Esophagus mucosa (tissue), 1 donor: ENCODE results near the gene MCOLN1. TPM values are rescaled to one million over a fixed set of nuclear protein-coding genes. Genes with fewer than 3 reads are reported as not detected.
"Not testable (repeated sequence)": the region's sequence is repeated elsewhere in the genome, so short reads cannot be mapped to it uniquely, and the experiment has no call there.

Experiments
- ATAC-seq: fragments of 200-7000 bp; cut with Tn5 transposase; one replicate; pipeline ENCODE4 v1.9.1; 2020
- total RNA-seq: library from RNA; stranded (reverse); gene quantifications from one replicate; pipeline ENCODE4 v1.2.4, GENCODE V29; 2023
- donor health status: DM: yes; HTN: yes; CAD: no.

Gene MCOLN1
- total RNA-seq, 1 donor from 2014 or later: 9.2 TPM

DNA sequence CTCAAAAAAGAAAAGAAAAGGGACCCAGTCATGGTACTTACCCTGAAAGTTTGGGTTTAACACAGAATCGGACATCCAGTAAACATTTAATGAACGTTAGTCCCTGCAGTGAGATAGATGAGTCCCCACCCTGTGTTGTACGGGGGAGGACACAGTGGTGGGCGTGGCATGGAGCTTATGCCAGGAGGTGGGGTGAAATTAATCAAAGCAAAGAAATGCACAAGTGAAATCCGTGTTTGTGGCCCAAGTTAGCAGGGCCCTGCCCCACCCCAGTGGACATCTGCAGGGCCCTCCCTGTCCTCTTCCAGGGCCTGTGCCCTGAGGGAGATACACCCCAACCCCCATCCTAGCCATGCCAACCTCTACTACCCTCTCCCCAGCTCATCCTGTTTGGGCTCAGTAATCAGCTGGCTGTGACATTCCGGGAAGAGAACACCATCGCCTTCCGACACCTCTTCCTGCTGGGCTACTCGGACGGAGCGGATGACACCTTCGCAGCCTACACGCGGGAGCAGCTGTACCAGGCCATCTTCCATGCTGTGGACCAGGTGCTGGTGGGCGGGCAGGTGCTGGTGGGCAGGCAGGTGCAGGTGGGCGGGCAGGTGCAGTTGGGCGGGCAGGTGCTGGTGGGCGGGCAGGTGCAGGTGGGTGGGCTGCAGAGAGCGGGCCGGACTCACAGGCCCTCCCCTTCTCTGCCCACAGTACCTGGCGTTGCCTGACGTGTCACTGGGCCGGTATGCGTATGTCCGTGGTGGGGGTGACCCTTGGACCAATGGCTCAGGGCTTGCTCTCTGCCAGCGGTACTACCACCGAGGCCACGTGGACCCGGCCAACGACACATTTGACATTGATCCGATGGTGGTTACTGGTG lies 3.9 kb downstream of the MCOLN1 start:
- no peak for ATAC-seq

DNA sequence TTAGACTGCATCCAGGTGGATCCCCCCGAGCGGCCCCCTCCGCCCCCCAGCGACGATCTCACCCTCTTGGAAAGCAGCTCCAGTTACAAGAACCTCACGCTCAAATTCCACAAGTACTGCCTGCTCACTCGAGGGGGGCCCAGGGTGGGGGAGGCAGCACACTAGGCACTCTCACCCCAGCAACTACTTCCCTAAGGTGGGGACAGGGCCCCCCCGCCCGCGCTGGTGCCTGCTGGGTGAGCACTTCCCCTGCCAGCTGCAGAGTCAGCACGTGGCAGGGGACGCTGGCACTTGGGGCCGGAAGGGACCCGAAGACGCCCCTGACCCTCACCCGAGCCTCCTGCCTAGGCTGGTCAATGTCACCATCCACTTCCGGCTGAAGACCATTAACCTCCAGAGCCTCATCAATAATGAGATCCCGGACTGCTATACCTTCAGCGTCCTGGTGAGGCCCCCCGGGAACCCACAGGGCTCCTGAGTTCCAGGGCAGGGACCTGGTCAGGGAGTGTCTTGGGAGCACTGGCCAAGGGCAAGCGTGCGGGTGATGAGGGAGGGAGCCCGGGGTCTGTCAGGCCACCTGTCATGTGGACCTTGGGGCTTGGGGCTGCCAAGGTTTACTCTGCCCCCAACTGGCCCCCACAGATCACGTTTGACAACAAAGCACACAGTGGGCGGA lies 5.2 kb downstream of the MCOLN1 start:
- ATAC-seq: no peak

DNA sequence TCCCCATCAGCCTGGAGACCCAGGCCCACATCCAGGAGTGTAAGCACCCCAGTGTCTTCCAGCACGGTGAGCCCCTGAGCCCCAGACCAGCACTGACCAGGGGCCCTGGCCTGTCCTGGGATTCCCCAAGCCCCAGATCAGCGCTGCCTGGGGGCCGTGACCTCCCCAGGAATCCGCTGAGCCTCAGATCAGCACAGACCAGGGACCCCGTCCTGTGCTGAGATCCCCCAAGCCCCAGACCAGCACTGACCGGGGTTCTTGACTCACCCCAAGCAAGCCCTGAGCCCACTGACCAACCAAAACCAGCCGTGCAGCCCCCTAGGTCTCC lies 5.7 kb downstream of the MCOLN1 start:
- no peak for ATAC-seq

DNA sequence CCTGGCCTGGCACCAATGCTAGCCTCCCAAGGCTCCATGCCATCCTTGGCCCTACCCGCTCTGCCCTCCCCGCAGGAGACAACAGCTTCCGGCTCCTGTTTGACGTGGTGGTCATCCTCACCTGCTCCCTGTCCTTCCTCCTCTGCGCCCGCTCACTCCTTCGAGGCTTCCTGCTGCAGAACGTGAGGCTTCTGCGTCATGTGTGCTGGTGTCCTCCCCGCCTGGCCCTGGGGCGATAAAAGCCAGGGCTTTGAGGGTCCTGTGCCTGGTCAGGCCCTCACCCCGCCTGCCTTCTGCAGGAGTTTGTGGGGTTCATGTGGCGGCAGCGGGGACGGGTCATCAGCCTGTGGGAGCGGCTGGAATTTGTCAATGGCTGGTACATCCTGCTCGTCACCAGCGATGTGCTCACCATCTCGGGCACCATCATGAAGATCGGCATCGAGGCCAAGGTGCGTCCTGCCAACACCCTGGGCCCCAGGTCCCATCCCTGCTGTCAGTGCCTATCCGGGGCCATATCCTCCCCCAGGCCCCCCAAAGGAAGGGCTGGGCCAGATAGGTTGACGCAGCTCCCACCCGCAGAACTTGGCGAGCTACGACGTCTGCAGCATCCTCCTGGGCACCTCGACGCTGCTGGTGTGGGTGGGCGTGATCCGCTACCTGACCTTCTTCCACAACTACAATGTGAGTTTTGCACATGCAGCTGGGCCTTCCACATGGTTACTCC lies 6.3 kb downstream of the MCOLN1 start:
- no peak for ATAC-seq

DNA sequence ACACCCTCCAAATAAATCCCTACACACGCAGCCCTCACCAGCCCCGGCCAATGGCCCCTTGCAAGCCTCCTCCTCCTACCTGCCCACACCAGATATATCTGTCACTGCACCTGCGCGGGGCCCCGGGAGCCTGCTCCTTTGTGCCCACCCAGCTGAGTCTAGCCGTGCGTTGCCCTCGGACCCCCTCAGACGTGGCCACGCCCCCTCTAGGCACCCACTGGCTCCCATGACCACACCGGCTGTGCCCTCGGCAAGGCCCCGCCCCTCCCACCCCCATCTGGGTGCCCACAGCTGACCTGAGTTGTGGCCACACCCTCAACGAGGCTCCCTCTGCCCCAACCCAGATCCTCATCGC lies 6.8 kb downstream of the MCOLN1 start:
- no peak for ATAC-seq

DNA sequence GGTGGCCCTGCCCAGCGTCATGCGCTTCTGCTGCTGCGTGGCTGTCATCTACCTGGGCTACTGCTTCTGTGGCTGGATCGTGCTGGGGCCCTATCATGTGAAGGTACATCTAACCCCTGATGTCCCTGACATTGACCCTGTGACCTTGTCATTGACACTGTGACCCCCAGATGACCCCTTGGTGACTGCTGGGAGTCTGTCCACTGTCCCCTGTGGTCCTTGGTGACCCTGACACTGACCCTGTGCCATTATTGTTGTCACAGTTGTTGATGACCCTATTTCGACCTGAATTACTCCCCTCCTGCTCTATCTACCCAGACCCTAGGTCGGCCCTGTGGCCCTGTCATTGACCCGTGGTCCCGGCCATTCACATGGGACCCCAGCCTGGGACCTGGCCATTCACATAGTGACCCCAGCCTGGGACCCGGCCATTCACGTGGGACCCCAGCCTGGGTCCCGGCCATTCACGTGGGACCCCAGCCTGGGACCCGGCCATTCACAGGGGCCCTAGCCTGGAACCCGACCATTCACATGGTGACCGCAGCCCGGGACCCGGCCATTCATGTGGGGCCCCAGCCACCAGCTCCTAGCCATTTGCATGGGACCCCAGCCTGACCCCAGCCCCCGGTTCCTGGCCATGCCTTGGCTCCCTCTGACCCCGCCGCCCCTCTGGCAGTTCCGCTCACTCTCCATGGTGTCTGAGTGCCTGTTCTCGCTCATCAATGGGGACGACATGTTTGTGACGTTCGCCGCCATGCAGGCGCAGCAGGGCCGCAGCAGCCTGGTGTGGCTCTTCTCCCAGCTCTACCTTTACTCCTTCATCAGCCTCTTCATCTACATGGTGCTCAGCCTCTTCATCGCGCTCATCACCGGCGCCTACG lies 7.4 kb downstream of the MCOLN1 start:
- no peak for ATAC-seq

DNA sequence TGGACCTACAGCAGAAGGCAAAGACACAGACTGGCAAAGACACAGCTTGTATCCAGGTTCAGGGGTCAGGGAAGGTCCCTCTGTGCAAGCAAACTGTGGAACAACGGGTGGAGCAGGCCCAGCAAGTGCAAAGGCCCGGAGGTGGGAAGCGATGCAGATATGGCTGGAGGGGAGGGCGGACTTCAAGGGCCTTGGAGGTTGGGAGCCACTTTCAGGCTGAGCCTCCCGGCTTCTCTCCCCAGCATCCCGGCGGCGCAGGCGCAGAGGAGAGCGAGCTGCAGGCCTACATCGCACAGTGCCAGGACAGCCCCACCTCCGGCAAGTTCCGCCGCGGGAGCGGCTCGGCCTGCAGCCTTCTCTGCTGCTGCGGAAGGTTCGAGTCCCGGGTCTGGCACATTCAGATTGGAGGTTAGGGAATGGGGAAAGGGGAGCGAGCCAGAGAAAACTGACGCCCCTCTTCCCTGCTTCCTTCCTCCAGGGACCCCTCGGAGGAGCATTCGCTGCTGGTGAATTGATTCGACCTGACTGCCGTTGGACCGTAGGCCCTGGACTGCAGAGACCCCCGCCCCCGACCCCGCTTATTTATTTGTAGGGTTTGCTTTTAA lies 11.0 kb downstream of the MCOLN1 start:
- ATAC-seq: no peak

DNA sequence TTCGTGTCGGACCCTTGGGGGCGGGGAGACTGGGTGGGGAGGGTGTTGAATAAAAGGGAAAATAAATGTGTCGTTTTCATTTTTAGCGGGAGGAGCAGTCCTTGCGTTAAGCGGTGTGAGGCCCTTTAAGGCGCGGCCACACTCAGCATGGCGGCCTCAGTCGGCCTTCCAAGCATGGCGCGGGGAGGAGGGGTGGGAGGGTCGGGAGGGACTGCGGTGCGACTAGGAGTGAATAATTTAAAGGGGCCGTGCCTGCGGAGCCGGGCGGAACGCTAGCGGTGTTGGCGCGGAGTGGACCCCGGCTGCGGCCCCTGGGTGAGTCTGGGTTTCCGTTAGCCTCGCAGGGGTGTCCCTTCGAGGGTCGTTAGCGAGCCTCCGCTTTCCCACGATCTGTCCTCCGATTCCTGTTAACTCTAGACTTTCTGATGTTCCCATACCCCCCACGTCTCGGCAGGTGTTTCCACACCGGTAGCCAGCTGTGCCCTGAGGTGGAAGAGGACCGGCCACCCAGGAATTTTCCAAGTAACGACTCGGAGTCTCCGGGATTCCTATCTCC lies 11.6 kb downstream of the MCOLN1 start:
- peak; percentile 64 for ATAC-seq

DNA sequence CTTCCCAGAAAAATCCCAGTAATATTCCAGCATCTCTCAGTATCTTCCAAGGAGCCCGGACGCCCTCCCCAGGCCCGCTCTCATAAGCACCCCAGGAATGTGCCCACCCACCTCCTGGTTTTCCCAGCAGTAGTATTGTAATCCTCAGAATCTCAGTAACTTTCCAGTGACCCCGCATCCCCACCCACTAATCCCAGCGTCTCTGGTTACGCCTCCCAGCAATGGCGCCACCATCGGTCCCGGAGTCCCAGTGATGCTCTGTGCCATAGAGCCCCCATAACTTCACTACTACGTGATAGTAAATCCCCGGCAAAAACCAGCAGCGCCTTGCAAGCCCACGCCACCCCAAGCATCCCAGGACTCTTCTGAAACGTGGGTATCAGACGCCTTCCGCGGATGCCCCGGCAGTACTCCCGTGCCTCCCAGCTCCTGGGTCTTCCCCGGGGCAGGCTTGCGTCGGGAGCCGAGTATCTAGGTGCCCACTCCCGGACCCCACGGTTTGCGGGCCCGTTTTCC lies 12.2 kb downstream of the MCOLN1 start:
- ATAC-seq: peak; percentile 10

DNA sequence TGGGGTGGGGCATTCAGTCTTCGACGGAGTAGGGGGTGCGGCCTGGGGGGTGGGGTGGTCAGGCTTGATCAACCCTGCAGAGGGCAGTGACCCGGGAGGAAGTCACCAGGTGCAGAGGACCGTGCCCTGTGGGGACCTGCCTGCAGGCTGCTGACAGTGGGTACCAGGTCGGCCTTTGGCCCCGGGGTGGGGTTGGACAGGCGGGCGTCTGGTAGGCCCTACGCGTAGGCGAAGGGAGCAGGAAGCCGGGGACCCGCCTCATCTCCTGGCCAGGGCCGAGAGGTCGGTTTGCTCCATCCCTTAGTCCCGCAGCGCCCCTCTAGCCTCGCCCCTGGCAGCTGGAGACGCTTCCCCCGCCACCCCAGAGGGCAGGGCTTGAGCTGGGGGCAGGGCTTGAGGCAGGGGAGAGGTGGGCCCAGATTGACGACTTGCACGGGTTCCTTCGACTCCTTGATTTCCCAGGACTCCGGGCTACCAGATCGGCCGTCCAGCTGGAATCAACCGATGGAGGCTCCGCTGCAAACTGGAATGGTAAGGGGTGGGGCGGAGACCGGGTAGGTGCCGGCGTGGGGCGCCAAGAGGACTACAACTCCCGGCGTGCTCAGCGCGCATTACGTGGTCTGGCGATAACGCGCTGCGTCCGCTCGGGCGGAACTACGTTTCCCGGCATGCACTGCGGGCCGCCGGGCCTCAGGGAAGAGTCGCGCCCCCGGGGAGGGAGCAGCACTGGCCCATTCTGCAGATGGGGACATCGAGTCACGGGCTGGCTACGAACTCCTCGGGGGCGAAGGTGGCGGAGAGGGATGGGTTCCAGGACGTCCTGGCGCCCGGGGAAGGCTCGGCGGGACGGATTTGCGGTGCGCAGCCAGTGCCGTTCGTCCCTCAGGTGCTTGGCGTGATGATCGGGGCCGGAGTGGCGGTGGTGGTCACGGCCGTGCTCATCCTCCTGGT lies 12.9 kb downstream of the MCOLN1 start, which contains the start of gene PNPLA6:
PNPLA6 (plus strand) TSS at position 671 of the 951 bp plus-strand sequence; CDS start at position 743, 72 bp downstream.
- peak; percentile 88 for ATAC-seq

DNA sequence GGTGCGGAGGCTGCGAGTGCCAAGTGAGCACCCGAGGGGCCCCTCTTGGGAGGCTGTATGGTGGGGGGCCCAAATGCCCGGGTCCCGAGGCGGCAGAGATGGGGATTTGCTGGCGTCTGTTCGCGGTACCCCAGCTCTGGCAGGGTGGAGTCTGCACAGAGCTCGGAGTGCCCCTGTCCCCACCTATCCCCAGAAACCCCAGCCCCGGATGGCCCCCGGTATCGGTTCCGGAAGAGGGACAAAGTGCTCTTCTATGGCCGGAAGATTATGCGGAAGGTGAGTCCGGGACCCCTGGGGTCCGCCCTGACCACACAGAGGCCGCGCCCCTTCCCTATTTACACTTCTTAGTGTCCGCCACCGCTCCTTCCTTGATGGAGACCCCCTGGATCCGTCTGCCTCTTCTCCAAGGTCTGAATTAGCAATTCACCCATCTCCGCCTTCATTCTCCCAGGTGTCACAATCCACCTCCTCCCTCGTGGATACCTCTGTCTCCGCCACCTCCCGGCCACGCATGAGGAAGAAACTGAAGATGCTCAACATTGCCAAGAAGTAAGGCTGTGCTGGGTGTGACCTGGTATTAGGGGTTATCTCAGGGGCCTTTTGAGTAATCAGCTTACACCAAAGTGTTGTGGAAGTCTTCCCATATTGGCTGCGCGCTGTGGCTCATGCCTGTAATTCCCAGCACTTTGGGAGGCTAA lies 13.7 kb downstream of the MCOLN1 start:
- no peak for ATAC-seq

DNA sequence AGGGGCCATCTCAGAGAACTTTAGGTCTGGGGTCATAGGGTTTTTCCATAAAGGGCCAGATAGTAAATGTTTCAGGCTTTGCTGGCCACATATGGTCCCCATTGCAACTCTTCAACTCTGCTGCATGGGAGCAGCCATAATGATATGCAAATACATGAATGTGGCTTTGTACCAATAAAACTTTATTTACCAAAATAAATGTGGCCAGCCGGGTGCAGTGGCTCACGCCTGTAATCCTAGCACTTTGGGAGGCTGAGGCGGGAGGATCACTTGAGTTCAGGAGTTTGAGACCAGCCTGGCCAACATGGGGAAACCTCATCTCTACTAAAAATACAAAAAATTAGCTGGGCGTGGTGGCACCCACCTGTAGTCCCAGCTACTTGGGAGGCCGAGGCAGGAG lies 16.6 kb downstream of the MCOLN1 start:
- not testable (repeated sequence) for ATAC-seq

DNA sequence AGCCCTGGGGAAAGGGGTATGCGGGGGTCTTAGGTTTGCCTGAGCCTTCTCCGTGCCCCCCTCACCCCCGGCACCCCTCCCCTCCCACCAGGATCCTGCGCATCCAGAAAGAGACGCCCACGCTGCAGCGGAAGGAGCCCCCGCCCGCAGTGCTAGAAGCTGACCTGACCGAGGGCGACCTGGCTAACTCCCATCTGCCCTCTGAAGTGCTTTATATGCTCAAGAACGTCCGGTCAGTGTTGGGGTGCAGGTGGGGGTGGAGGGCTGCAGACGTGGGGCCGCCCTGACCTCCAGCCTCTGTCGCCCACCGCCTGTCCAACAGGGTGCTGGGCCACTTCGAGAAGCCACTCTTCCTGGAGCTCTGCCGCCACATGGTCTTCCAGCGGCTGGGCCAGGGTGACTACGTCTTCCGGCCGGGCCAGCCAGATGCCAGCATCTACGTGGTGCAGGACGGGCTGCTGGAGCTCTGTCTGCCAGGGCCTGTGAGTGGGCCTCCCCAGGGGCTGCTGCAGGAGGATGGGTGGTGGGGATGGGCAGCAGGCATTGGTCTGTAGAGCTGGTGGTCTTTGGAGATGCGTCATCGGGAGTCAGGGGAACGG lies 17.5 kb downstream of the MCOLN1 start:
- no peak for ATAC-seq

DNA sequence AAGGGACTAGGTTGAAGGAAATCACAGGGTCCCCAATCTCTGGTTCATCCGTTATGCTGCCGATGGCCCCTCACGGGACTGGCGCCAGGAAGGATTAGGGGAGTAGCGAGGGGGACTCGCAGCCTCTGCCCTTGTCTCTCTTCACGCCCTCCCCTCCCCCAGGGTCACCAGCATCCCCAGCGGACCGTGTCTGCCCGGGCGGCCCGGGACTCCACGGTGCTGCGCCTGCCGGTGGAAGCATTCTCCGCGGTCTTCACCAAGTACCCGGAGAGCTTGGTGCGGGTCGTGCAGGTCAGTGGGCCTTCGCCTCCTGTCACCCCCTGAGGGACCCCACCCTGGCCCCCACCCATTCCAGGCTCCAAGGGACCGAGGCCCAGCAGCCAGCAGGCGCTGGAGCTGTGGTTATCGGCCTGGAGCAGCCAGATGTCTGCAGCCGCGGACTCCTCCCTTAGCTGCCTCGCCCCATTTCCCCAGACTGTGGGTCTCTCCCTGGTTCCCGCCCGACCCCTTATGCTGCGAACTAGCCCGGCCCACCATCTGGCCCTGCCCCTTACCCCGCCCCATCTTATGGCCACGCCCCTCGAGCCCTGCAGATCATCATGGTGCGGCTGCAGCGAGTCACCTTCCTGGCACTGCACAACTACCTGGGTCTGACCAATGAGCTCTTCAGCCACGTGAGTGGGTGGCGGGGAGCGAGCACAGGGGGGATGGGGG lies 18.5 kb downstream of the MCOLN1 start:
- ATAC-seq: peak; percentile 2

DNA sequence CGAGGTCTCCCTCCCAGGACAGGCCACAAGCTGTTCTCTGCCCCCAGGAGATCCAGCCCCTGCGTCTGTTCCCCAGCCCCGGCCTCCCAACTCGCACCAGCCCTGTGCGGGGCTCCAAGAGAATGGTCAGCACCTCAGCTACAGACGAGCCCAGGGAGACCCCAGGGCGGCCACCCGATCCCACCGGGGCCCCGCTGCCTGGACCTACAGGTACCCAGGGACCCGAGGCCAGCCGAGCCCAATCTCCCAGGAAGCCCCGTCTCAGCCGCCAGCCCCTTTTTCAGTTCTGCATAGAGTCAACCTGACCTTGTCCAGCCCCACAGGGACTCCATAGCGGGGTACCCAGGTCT lies 19.0 kb downstream of the MCOLN1 start:
- ATAC-seq: no peak

DNA sequence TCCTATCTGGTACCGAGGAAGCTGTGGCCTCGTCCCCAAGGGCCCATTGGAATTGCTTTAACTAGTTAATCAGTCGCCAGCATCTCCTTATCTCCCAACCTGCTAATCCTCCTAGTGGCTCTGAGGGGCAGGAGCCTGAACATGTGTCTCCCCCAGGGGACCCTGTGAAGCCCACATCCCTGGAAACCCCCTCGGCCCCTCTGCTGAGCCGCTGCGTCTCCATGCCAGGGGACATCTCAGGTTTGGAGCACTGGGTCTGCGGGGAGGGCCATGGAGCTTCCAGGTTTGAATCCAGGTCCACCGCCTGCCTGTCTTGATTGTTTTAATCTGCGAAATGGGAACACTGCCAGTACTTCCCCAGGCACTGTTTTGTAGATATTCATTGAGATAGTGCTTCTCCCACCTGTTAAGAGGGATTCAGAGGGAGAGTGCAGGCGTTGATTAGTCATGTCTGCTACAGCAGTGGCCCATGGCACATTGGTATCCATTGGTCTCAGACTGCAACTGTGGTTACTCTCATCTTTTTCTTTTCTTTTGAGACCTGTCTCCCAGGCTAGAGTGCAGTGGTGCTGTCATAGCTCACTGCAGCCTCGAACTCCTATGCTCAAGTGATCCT lies 19.5 kb downstream of the MCOLN1 start:
- ATAC-seq: no peak

DNA sequence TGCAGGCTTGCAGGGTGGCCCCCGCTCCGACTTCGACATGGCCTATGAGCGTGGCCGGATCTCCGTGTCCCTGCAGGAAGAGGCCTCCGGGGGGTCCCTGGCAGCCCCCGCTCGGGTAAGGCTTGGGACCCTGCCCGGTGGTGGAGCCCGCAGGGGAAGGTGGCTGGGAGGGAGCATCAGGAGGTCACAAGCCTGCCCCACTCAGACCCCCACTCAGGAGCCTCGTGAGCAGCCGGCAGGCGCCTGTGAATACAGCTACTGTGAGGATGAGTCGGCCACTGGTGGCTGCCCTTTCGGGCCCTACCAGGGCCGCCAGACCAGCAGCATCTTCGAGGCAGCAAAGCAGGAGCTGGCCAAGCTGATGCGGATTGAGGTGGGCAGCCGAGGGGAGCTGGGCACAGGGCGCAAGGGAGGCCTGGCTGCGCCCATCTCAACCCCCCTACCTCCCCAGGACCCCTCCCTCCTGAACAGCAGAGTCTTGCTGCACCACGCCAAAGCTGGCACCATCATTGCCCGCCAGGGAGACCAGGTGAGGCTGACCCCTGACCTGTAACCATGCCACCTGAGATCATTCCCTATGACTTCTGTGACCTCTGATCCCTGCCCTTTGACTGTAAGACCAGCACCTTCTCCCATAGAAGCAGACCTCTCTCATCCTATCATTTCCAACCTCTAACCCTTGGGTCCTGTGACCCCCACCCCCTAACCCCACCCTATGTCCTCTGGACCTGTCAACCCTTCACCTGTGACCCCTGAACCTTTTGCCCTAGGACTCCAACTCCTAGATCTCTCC lies 20.3 kb downstream of the MCOLN1 start:
- ATAC-seq: no peak
